ENCODE results near the gene CD22.

- TF ChIP-seq CTCF (IDR thresholded peaks at IDR 0.05; ENCODE audit: low read depth, low read length, missing input control) (no peak), GABPA (IDR thresholded peaks at IDR 0.05 in 1 of 2, conservative IDR thresholded peaks at IDR 0.05 in 1 of 2) (no peak), ATF3 (IDR thresholded peaks at IDR 0.05) (no peak), REST (IDR thresholded peaks at IDR 0.05) (no peak), YY1 (IDR thresholded peaks at IDR 0.05) (no peak), TAF1 (conservative IDR thresholded peaks at IDR 0.05) (no peak), FOXA2 (IDR thresholded peaks at IDR 0.05) (no peak), SP1 (IDR thresholded peaks at IDR 0.05) (no peak), MAX (IDR thresholded peaks at IDR 0.05) (no peak), NR2F2 (IDR thresholded peaks at IDR 0.05) (no peak), RAD21 (IDR thresholded peaks at IDR 0.05) (no peak), ZBTB33 (IDR thresholded peaks at IDR 0.05) (no peak)
These were observed 7.4 kb downstream of the CD22 start for GRCh38 chr19:35336166-35336955.
